Right lobe of liver (tissue), 4 donors: Measurements from ENCODE around the gene SRSF1.

Source experiments
- CTCF ChIP-seq, 4 donors: fragments of 200-600 bp in 3 of 4; fragments of 450-650 bp in 1 of 4; IDR thresholded peaks; one replicate each; pipeline versions ENCODE4 v1.5.1 to v1.8.0; 2016 to 2022; ENCODE audit warnings: antibody characterized with exemption in 4 of 4, mild to moderate bottlenecking in 2 of 4
- POLR2A ChIP-seq: fragments of 450-650 bp; IDR thresholded peaks from one replicate; pipeline ENCODE4 v1.6.1; 2017; ENCODE audit warnings: antibody characterized with exemption, mild to moderate bottlenecking
- donor health status: DM: no; HTN: no; CAD: no.
- donor health status: DM: no; HTN: no; CAD: no.
- donor health status: DM: no; HTN: yes; CAD: no.

GRCh38 chr17:57963149-57963511 lies 43.9 kb downstream of the SRSF1 start:
- no peak for TF ChIP-seq CTCF (IDR thresholded peaks at IDR 0.05)
- no peak for TF ChIP-seq POLR2A
